HG03103 (cell line): ENCODE results near the gene PDE6B.
A peak's percentile ranks its signal among the peaks of the same experiment; 100 is the strongest.
"Not testable (repeated sequence)": the region's sequence is repeated elsewhere in the genome, so short reads cannot be mapped to it uniquely, and the experiment has no call there.

Experiments
- ATAC-seq: cut with Tn5 transposase; IDR thresholded peaks from one replicate; pipeline ENCODE4 v1.9.1; 2021; ENCODE audit warnings: low read depth; ENCODE audit not compliant: unreplicated experiment

PDE6B gene

GRCh38 chr4:699816-700580 lies 74.6 kb downstream of the PDE6B start:
- no peak for ATAC-seq

GRCh38 chr4:700587-701264 lies 75.4 kb downstream of the PDE6B start:
- no peak for ATAC-seq

GRCh38 chr4:702618-703048 lies 77.3 kb downstream of the PDE6B start:
- no peak for ATAC-seq

- no peak for ATAC-seq
Observed at GRCh38 chr4:703336-704197, 78.2 kb downstream of the PDE6B start.

- no peak for ATAC-seq
Observed at GRCh38 chr4:704198-704891, 79.0 kb downstream of the PDE6B start.

- ATAC-seq, result no peak
Observed at GRCh38 chr4:704971-705277, 79.6 kb downstream of the PDE6B start.

- peak; percentile 91 for ATAC-seq
Observed at GRCh38 chr4:705278-706082, 80.1 kb downstream of the PDE6B start, which contains the start of gene PCGF3. PCGF3 (plus strand) TSS chr4:705832; CDS start chr4:733681, 27,849 bp downstream.

- ATAC-seq, result not testable (repeated sequence)
Observed at GRCh38 chr4:706083-706633, 80.8 kb downstream of the PDE6B start.

GRCh38 chr4:706834-707598 lies 81.6 kb downstream of the PDE6B start:
- no peak for ATAC-seq

GRCh38 chr4:707929-708630 lies 82.7 kb downstream of the PDE6B start:
- no peak for ATAC-seq

GRCh38 chr4:708631-708933 lies 83.2 kb downstream of the PDE6B start:
- no peak for ATAC-seq

GRCh38 chr4:709348-709747 lies 84.0 kb downstream of the PDE6B start:
- no peak for ATAC-seq

GRCh38 chr4:710116-710515 lies 84.7 kb downstream of the PDE6B start:
- no peak for ATAC-seq

- ATAC-seq, result no peak
Observed at GRCh38 chr4:710916-711315, 85.5 kb downstream of the PDE6B start.

GRCh38 chr4:712093-712492 lies 86.7 kb downstream of the PDE6B start:
- no peak for ATAC-seq

GRCh38 chr4:712916-713632 lies 87.7 kb downstream of the PDE6B start:
- no peak for ATAC-seq

- no peak for ATAC-seq
Observed at GRCh38 chr4:714087-714486, 88.7 kb downstream of the PDE6B start.
